C4-2B (cell line): ENCODE data around the gene THOP1.

ENCODE experiments used
- H3K27ac ChIP-seq: fragments of 450-650 bp; 2 replicates; pipeline ENCODE4 v1.5.1; 2017
- ZFX ChIP-seq: fragments of 450-650 bp; IDR thresholded peaks from 2 replicates; pipeline ENCODE4 v1.6.1; 2017
- TF ChIP-seq, protein P1 (sequence below): fragments of 450-650 bp; conservative IDR thresholded peaks from 2 replicates; pipeline ENCODE4 v1.5.1; 2017; ENCODE audit warnings: mild to moderate bottlenecking

The THOP1 gene

DNA sequence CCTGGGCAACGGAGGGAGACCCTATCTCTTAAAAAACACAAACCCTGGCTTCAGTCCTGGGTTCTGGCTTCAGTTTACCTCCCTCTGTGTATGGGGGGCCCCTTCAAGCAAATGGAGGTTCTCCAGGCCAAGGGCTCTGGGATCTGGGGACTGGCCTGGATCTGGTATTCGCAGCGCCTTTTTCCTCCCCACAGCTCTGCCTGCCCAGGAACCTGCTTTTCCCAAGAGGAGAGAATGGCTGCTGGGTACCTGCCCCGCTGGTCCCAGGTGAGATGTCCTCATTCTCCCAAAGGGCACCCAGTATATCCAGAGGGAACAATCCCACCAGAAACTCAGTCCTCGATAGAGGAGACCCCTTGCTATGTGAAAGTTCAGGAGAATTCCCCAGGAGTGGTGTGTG is 37.5 kb downstream of the THOP1 start:
- TF ChIP-seq ZFX: no peak
- TF ChIP-seq, protein P1, sequence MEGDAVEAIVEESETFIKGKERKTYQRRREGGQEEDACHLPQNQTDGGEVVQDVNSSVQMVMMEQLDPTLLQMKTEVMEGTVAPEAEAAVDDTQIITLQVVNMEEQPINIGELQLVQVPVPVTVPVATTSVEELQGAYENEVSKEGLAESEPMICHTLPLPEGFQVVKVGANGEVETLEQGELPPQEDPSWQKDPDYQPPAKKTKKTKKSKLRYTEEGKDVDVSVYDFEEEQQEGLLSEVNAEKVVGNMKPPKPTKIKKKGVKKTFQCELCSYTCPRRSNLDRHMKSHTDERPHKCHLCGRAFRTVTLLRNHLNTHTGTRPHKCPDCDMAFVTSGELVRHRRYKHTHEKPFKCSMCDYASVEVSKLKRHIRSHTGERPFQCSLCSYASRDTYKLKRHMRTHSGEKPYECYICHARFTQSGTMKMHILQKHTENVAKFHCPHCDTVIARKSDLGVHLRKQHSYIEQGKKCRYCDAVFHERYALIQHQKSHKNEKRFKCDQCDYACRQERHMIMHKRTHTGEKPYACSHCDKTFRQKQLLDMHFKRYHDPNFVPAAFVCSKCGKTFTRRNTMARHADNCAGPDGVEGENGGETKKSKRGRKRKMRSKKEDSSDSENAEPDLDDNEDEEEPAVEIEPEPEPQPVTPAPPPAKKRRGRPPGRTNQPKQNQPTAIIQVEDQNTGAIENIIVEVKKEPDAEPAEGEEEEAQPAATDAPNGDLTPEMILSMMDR: no peak
- no peak overlapping the region for H3K27ac ChIP-seq

DNA sequence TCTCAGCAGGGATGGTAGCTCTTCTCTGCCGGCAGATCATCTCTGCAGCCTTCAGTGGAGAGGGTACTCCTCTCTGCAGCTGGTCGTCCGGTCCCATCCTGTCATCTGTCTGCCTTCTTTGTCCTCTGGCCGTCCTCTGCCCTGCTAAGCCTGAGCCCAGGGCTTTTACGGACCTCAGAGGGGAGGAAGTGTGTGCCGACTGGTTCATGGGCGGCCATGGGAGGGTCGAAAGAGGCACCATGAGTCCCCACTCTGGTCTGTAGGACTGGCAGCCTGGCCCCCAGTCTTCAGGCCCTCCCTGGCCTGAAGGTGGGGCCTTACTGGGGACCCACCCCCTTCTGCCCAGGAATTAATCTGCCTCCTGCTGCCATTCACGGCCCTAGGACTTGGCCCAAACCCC is 38.3 kb downstream of the THOP1 start:
- H3K27ac ChIP-seq: no peak overlapping the region
- TF ChIP-seq ZFX: no peak
- TF ChIP-seq, protein P1: no peak

- TF ChIP-seq ZFX: no peak
- TF ChIP-seq, protein P1: no peak
- H3K27ac ChIP-seq: no peak overlapping the region
Measured at GRCh38 chr19:2824129-2824528, 38.8 kb downstream of the THOP1 start.

DNA sequence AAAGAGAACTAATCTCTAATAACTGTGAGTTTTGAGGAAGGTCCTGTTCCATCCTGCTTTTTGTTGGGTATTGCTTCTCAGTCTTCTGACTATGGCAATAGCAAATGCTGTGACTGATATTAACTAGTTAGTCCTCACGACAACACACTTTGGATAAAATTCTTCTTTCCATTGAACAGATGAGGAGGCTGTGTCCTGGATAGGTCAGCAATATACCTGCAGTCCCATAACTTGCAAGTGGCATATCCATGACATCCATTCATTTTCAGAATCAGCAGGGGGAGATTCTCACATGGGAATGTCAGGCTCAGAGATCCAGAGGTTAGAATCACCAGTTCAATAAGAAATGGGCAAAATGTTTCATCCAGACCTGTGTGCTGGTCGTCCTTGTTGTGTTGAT is 41.7 kb downstream of the THOP1 start:
- H3K27ac ChIP-seq: no peak overlapping the region
- TF ChIP-seq, protein P1: no peak
- no peak for TF ChIP-seq ZFX

- TF ChIP-seq, protein P1: no peak
- no peak for TF ChIP-seq ZFX
- H3K27ac ChIP-seq: no peak overlapping the region
Measured at GRCh38 chr19:2827840-2828489, 42.7 kb downstream of the THOP1 start.

DNA sequence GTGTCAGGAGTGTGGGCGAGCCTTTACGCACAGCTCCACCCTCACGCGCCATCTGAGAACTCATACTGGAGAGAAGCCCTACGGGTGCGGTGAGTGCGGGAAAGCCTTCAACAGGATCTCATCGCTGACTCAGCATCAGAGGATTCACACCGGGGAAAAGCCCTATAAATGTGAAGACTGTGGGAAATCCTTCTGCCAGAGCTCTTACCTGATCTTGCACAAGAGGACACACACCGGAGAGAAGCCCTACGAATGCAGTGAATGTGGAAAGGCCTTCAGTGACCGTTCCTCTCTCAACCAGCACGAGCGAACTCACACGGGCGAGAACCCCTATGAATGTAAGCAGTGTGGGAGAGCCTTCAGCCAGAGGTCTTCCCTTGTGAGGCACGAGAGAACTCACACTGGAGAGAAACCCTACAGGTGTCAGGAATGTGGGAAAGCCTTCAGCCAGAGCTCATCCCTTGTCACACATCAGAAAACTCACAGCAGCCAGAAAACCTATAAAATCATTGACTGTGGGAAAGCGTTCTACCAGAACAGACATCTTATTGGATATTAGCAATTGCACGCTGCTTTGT is 49.1 kb downstream of the THOP1 start:
- no peak overlapping the region for H3K27ac ChIP-seq
- TF ChIP-seq, protein P1: no peak
- no peak for TF ChIP-seq ZFX

DNA sequence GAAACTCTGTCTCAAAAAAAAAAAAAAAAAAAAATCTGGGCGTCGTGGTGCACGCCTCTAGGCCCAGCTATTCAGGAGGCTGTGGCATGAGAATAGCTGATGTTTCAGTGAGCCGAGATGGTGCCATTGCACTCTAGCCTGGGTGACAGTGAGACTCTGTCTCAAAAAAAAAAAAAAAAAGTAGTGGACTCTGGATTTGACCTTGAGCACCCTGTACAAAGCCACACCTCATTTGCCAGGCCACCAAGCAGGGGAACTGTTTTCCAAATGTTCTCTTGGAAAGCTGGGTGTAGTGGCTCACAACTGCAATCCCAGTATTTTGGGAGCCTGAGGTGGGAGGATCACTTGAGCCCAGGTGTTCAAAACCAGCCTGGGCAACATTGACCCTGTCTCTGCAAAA is 52.1 kb downstream of the THOP1 start:
- no peak overlapping the region for H3K27ac ChIP-seq
- TF ChIP-seq, protein P1: no peak
- no peak for TF ChIP-seq ZFX
